Measurements from ENCODE around the gene MATN3. TPM values are rescaled to one million over a fixed set of nuclear protein-coding genes. Genes with fewer than 3 reads are reported as not detected.

MATN3 gene, protein sequence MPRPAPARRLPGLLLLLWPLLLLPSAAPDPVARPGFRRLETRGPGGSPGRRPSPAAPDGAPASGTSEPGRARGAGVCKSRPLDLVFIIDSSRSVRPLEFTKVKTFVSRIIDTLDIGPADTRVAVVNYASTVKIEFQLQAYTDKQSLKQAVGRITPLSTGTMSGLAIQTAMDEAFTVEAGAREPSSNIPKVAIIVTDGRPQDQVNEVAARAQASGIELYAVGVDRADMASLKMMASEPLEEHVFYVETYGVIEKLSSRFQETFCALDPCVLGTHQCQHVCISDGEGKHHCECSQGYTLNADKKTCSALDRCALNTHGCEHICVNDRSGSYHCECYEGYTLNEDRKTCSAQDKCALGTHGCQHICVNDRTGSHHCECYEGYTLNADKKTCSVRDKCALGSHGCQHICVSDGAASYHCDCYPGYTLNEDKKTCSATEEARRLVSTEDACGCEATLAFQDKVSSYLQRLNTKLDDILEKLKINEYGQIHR
- total RNA-seq (2022; extraction: Qiagen RNA extraction; ENCODE audit: low read depth): 11.4 to 19.0 TPM (median 17.5 TPM) in 5 replicates

DNA sequence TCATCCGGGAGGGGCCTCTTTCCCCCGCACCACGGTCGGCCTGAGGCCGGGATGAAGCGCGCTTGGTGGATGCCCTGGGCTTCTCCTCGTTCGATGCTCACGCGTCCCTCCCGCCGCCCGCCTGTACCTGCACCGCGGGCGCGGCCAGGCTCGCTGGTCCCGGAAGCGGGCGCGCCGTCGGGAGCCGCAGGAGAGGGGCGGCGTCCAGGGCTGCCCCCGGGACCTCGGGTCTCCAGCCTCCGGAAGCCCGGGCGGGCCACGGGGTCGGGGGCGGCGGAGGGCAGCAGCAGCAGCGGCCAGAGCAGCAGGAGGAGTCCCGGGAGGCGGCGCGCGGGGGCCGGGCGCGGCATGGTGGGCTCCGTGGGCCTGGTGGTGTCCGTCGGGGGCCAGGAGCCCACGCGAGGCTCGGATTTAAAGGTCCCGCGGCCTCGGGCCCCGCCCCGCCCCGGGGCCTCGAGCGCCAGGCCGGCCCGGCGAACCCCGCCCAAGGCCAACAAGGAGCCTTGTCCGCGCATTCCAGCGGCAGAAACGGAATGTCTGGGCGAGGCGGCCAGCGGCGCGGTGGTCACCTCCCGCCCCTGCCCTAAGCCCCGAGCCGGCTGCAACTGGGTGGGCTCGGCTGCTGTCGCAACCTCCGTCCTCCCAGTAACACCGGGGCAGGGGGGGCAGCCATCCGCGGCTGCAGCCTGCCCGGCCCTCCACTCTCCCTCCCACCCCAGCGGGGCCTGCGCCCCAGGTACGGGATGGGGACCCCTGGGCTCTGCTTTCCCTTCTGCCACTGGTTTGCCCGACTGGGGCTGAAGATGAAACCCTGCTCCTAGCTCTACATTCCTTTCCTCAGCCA lies at the start of gene MATN3:
MATN3 (minus strand) TSS at position 387 of the 844 bp plus-strand sequence; CDS start at position 350, 37 bp downstream.

DNA sequence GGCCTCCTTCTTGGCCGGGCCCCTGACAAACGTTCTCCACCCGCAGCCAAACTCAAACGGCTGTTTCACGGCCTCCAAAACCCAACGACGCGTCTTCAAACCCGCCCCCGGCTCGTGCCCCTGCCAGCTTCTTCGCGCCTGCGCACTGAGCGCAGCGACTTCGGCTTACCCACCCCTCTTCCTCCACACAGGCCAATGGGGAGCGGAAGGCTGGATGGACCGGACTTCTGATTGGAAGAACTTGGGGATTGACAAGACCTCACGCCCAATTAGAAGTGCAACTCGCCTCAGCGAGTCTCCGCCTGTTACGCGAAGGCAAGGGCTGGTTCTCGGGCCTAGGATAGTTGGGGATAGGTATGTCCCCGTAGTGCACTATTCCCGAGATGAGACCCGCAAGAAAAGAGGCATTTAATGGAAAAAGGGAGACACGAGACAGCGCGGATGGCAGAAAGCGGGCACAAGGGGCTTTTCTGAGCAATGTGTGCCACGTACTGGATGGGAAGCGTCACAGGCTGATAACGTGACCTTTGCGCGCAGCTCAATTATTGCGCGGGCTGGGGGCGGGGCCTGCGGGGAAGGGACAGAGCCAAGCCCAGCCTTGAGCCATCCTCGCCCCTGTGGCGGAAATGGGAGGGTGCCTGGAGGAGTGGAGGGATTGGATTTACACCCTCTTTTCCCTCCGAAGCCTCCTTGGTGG lies 39.2 kb upstream of the MATN3 start, which contains the start of gene LAPTM4A:
LAPTM4A (minus strand) TSS at position 97 of the 697 bp plus-strand sequence. CDS start 108 bp downstream, outside the sequence.

DNA sequence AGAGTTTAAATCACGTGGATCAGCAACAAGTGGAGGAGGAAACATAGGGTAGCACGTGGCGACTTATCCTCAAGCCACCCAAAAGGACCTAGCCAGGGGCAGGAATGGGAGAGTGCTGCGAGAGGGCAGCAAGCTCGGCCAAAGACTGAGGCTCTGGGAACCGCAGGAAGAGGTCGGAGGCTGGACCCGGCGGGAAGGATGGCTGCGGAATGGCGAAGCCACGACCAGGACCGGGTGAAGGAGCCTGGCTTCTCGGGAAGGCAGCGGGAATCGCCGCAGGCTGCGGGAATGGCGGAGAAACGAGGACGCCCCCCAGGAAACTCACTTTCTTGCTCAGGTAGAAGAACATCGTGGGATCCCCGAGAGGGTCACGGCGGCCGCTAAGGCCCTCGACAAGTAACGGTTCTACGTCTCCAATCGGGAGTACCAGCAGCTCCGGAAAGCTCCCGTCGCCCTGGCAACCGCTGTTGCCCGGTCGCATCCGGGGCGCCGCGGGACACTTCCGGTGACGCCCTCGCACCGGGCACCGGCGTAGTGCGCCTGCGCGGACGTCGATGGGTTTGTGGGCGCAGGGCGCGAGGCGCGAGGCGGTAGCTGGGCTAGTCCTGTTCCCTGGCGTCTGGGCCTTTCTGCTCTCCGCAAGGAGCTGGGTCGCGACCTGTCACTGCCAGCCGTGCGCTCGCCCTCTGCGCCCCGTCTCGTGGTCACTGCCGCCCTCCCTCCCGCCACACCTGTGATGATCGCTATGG lies 22.6 kb downstream of the MATN3 start, which contains the start of gene WDR35:
WDR35 (minus strand) TSS at position 439 of the 749 bp plus-strand sequence; CDS start at position 349, 90 bp downstream.

Other genes starting within 250 kb of the MATN3 start
- gene TTC32, start 110.7 kb downstream of the MATN3 start, total RNA-seq (2022; extraction: Qiagen RNA extraction; ENCODE audit: low read depth): 11.7 to 14.0 TPM (median 13.4 TPM) in 5 replicates
- gene WDR35, start 22.6 kb downstream of the MATN3 start, total RNA-seq (2022; extraction: Qiagen RNA extraction; ENCODE audit: low read depth): 12.1 to 18.5 TPM (median 15.9 TPM) in 5 replicates
- gene LAPTM4A, start 39.0 kb upstream of the MATN3 start, total RNA-seq (2022; extraction: Qiagen RNA extraction; ENCODE audit: low read depth): 237 to 325 TPM (median 281 TPM) in 5 replicates
- gene SDC1, start 212.5 kb upstream of the MATN3 start, total RNA-seq (2022; extraction: Qiagen RNA extraction; ENCODE audit: low read depth): 161 to 208 TPM (median 194 TPM) in 5 replicates

Data from A549 treated with GW870086 at 1 μM for 4 hours (cell line).